K562 (cell line): ENCODE data around the gene LRRC14B. TPM values are rescaled to one million over a fixed set of nuclear protein-coding genes. Genes with fewer than 3 reads are reported as not detected.

Source experiments
- ATAC-seq: fragments of 200-7000 bp; cut with Tn5 transposase; 3 replicates; pipeline ENCODE4 v1.9.1; 2020; ENCODE audit warnings: moderate library complexity
- BruUV-seq: library from RNA; stranded (reverse); fragments of 400-500 nt; replicated peaks from 2 replicates; lab custom pipeline; 2021; lab: Mats Ljungman, UMichigan
- CTCF ChIA-PET: fragments of 300-600 bp; formaldehyde crosslinking; extraction: SDS; loops from one replicate; lab custom pipeline; 2021; ENCODE audit warnings: low intra/inter-chr PET ratio; lab: Yijun Ruan, JAX
- POLR2A ChIA-PET: fragments of 300-600, 350-650 bp; sonication (Branson Sonifier 250); formaldehyde crosslinking; extraction: SDS; loops from one replicate; lab custom pipeline; 2021; ENCODE audit warnings: antibody characterized with exemption, inconsistent platforms; lab: Yijun Ruan, JAX
- DNase-seq, 4 experiments: peaks; one replicate each; pipeline versions ENCODE4 v3.0.0 to v3.0.0-alpha.2; 2011 to 2018; ENCODE audit warnings: low spot score in 3 of 4, mixed read lengths in 3 of 4; ENCODE audit errors: extremely low read depth in 1 of 4
- FAIRE-seq: peaks from 2 replicates; lab custom pipeline; 2011; peaks lifted over from hg19 to GRCh38; lab: Jason Lieb, UNC
- H2AFZ ChIP-seq: 2 replicates; pipeline ENCODE4 v1.6.0; 2011; ENCODE audit warnings: low read depth, low read length, control low read depth, inconsistent platforms
- H3K27ac ChIP-seq: fragments of 200-600 bp; 3 replicates; pipeline ENCODE4 v1.8.0; 2011; ENCODE audit warnings: low read depth, mild to moderate bottlenecking, control low read depth, inconsistent platforms, low read length, moderate library complexity, mixed read lengths; ENCODE audit errors: extremely low read depth
- H3K27me3 ChIP-seq, 2 experiments: fragments of 300-600 bp in 1 of 2; 2 replicates in 1 of 2; 3 replicates in 1 of 2; pipeline versions ENCODE4 v1.6.0 to v1.8.0; 2011; ENCODE audit warnings: inconsistent platforms in 2 of 2, low read length in 2 of 2, mild to moderate bottlenecking in 1 of 2, mixed read lengths in 1 of 2, moderate library complexity in 1 of 2; ENCODE audit not compliant: control insufficient read depth in 2 of 2, insufficient read depth in 2 of 2
- H3K36me3 ChIP-seq: fragments of 300-600 bp; 3 replicates; pipeline ENCODE4 v1.8.0; 2011; ENCODE audit warnings: mild to moderate bottlenecking, low read length, inconsistent platforms; ENCODE audit not compliant: control insufficient read depth, insufficient read depth
- H3K4me1 ChIP-seq, 2 experiments: fragments of 200-600 bp in 1 of 2; replicated peaks in 1 of 2; 2 replicates in 1 of 2; 3 replicates in 1 of 2; pipeline versions ENCODE4 v1.5.1 to v1.8.0; 2011; ENCODE audit warnings: inconsistent platforms in 2 of 2, low read length in 2 of 2, mild to moderate bottlenecking in 1 of 2, mixed read lengths in 1 of 2, moderate library complexity in 1 of 2; ENCODE audit not compliant: control insufficient read depth in 2 of 2, insufficient read depth in 2 of 2
- H3K4me2 ChIP-seq: 2 replicates; pipeline ENCODE4 v1.6.1; 2011; ENCODE audit warnings: low read length, control low read depth, inconsistent platforms, mixed read lengths; ENCODE audit not compliant: insufficient read depth
- H3K4me3 ChIP-seq: fragments of 200-600 bp; sonication (generic), shearing (Covaris generic); 2 replicates; pipeline ENCODE4 v1.5.1; 2016; ENCODE audit warnings: control low read depth, inconsistent platforms
- H3K79me2 ChIP-seq: fragments of 200-600 bp; 3 replicates; pipeline ENCODE4 v1.8.0; 2011; ENCODE audit warnings: low read length, inconsistent platforms; ENCODE audit not compliant: control insufficient read depth, insufficient read depth
- H3K9ac ChIP-seq, 2 experiments: 2 replicates each; pipeline versions ENCODE4 v1.6.0 to v1.6.1; 2011; ENCODE audit warnings: low read depth in 2 of 2, low read length in 2 of 2, control low read depth in 1 of 2, inconsistent platforms in 1 of 2, mild to moderate bottlenecking in 1 of 2, mixed read lengths in 1 of 2; ENCODE audit not compliant: insufficient read depth in 1 of 2
- H3K9me1 ChIP-seq: one replicate; pipeline ENCODE4 v1.6.0; 2011; ENCODE audit warnings: inconsistent platforms, mild to moderate bottlenecking, low read length, moderate library complexity; ENCODE audit not compliant: control insufficient read depth, insufficient read depth
- H3K9me3 ChIP-seq: replicated peaks from 2 replicates; pipeline ENCODE4 v1.5.1; 2011; ENCODE audit warnings: low read depth, low read length, inconsistent platforms; ENCODE audit not compliant: control insufficient read depth, insufficient read depth
- H4K20me1 ChIP-seq: replicated peaks from 2 replicates; pipeline ENCODE4 v1.6.1; 2011; ENCODE audit warnings: low read length, inconsistent platforms, mixed read lengths; ENCODE audit not compliant: control insufficient read depth, insufficient read depth
- ATF7 ChIP-seq: fragments of 450-650 bp; IDR thresholded peaks from 2 replicates; pipeline ENCODE4 v1.7.1; 2014; ENCODE audit warnings: mild to moderate bottlenecking, moderate library complexity
- C11orf30 ChIP-seq: fragments of 450-650 bp; IDR thresholded peaks from 2 replicates; pipeline ENCODE4 v1.6.1; 2016; ENCODE audit warnings: low read depth, mild to moderate bottlenecking
- DPF2 ChIP-seq: fragments of 450-650 bp; IDR thresholded peaks from 2 replicates; pipeline ENCODE4 v1.6.1; 2016
- ELF2 ChIP-seq: fragments of 250-450 bp; sonication (Bioruptor Pico); IDR thresholded peaks from 2 replicates; pipeline ENCODE4 v1.5.0; 2021; ENCODE audit warnings: mild to moderate bottlenecking
- FOXA3 ChIP-seq, 2 experiments: fragments of 450-650 bp in 1 of 2; sonication (generic) in 1 of 2; formaldehyde crosslinking; IDR thresholded peaks in 1 of 2; conservative IDR thresholded peaks in 1 of 2; 2 replicates each; pipeline versions ENCODE4 v1.4.0 to v1.8.0; 2020 to 2022; ENCODE audit warnings: mild to moderate bottlenecking in 2 of 2, missing genetic modification reagents in 1 of 2
- GABPA ChIP-seq: fragments of 200-800 bp; sonication (Bioruptor generic); conservative IDR thresholded peaks from 2 replicates; pipeline ENCODE4 v1.6.1; 2016; ENCODE audit warnings: low read depth, missing genetic modification characterization, missing compliant biosample characterization
- HBP1 ChIP-seq: fragments of 450-650 bp; formaldehyde crosslinking; IDR thresholded peaks from 2 replicates; pipeline ENCODE4 v1.4.0; 2022; ENCODE audit warnings: missing genetic modification characterization
- ILK ChIP-seq: fragments of 450-650 bp; IDR thresholded peaks from 2 replicates; pipeline ENCODE4 v1.6.1; 2016; ENCODE audit warnings: missing genetic modification characterization, low read depth, mild to moderate bottlenecking, missing compliant biosample characterization, moderate library complexity, borderline replicate concordance
- KHSRP ChIP-seq: fragments of 450-650 bp; IDR thresholded peaks from 2 replicates; pipeline ENCODE4 v1.6.1; 2017
- MAFF ChIP-seq: IDR thresholded peaks from 2 replicates; pipeline ENCODE4 v1.6.1; 2012; ENCODE audit warnings: low read length, improper control_type of control experiment
- MAFG ChIP-seq: fragments of 450-650 bp; conservative IDR thresholded peaks from 2 replicates; pipeline ENCODE4 v1.6.1; 2016; ENCODE audit warnings: missing genetic modification characterization, missing compliant biosample characterization
- MAFK ChIP-seq: IDR thresholded peaks from 2 replicates; pipeline ENCODE4 v1.6.1; 2011; ENCODE audit warnings: low read length, improper control_type of control experiment
- MEIS2 ChIP-seq: fragments of 450-650 bp; IDR thresholded peaks from 2 replicates; pipeline ENCODE4 v1.6.1; 2014; ENCODE audit warnings: mild to moderate bottlenecking; ENCODE audit not compliant: partially characterized antibody
- NR2C2 ChIP-seq, 2 experiments: fragments of 200-800 bp in 1 of 2; sonication (Bioruptor generic) in 1 of 2; sonication (generic) in 1 of 2; formaldehyde crosslinking in 1 of 2; IDR thresholded peaks; 2 replicates each; pipeline versions ENCODE4 v1.6.1 to v1.8.0; 2016 to 2022; ENCODE audit warnings: mild to moderate bottlenecking in 1 of 2, missing compliant biosample characterization in 1 of 2, missing genetic modification characterization in 1 of 2, missing genetic modification reagents in 1 of 2
- PURB ChIP-seq: sonication (generic); formaldehyde crosslinking; IDR thresholded peaks from 2 replicates; pipeline ENCODE4 v1.9.0; 2021; ENCODE audit warnings: low read depth, mild to moderate bottlenecking, missing genetic modification reagents
- RCOR1 ChIP-seq, 2 experiments: IDR thresholded peaks; 2 replicates each; pipeline ENCODE4 v1.6.1; 2012; ENCODE audit warnings: low read depth in 2 of 2, low read length in 2 of 2, borderline replicate concordance in 1 of 2, improper control_type of control experiment in 1 of 2
- TARDBP ChIP-seq: fragments of 450-650 bp; IDR thresholded peaks from 2 replicates; pipeline ENCODE4 v1.6.1; 2016
- TCF3 ChIP-seq: sonication (generic); formaldehyde crosslinking; IDR thresholded peaks from 2 replicates; pipeline ENCODE4 v1.4.0; 2020; ENCODE audit warnings: mild to moderate bottlenecking, missing genetic modification reagents
- ZNF316 ChIP-seq: fragments of 450-650 bp; IDR thresholded peaks from 2 replicates; pipeline ENCODE4 v1.6.1; 2016
- ZNF583 ChIP-seq: fragments of 250-450 bp; sonication (Bioruptor Pico); IDR thresholded peaks from 2 replicates; pipeline ENCODE4 v1.4.0; 2020
- ZNF830 ChIP-seq: fragments of 250-450 bp; sonication (Bioruptor Pico); IDR thresholded peaks from 2 replicates; pipeline ENCODE4 v1.5.0; 2021; ENCODE audit warnings: mild to moderate bottlenecking
- ZSCAN29 ChIP-seq: fragments of 450-650 bp; IDR thresholded peaks from 2 replicates; pipeline ENCODE4 v1.6.1; 2017
- WGBS: fragments of 100-300 bp; shearing (Covaris generic); methylation state at CpG from one replicate; pipeline ENCODE4 v1.1.6; 2016; ENCODE audit warnings: low coverage, mixed read lengths; ENCODE audit not compliant: insufficient coverage; ENCODE audit errors: missing lambda C conversion rate; 5-methylcytosine and 5-hydroxymethylcytosine counted together
- in situ Hi-C: fragments of 300-500 bp; cut with MboI; formaldehyde crosslinking; loops from 4 replicates; pipeline ENCODE4 v1.15.0; 2018; ENCODE audit warnings: inconsistent platforms, mixed read lengths
- intact Hi-C: fragments of 100-400 bp; cut with micrococcal nuclease; formaldehyde crosslinking; loops from 2 replicates; pipeline ENCODE4 v1.14.2; 2022
- polyA plus RNA-seq, 8 experiments: library from polyadenylated mRNA; depleted of rRNA in 4 of 8; stranded (reverse) in 5 of 8; unstranded in 3 of 8; fragments of >200 nt; fragmentation: Nextera tagmentation in 2 of 8; fragmentation: Illumina TruSeq in 1 of 8; extraction: Ambion mirVana in 2 of 8; extraction: Trizol in 1 of 8; gene quantifications; 2 replicates each; pipeline versions ENCODE4 v1.2.1 to v1.2.3, GENCODE V29; 2011 to 2014; ENCODE audit warnings: inconsistent platforms in 1 of 8, missing spikeins in 1 of 8
- total RNA-seq, 7 experiments: library from RNA; depleted of rRNA in 6 of 7; stranded (reverse); fragments of >200 nt in 6 of 7; fragmentation: Illumina TruSeq in 2 of 7; extraction: Trizol in 2 of 7; gene quantifications; 2 replicates each; pipeline versions ENCODE4 v1.2.1 to v1.2.3, GENCODE V29; 2011 to 2021; ENCODE audit warnings: low replicate concordance in 1 of 7

Gene LRRC14B
- total and polyA plus RNA-seq, 9 of the 15 experiments (the other 6 are each of a cell fraction or from before 2014, with no cell fraction given): not detected

GRCh38 chr5:206927-207536, 15.7 kb downstream of the LRRC14B start:
- POLR2A ChIA-PET: interaction anchor here (0.6 to 1.2 kb wide), 6 partner anchors 9 to 72 kb away, joined by 3 to 7 read pairs (median 3); partner anchors contain the start of genes CCDC127 and SDHA
- ATAC-seq: peak; percentile 86
- no peaks in the 10 kb centered on the region for H3K27me3 ChIP-seq
- 0 out of 2 replicates have a peak, but pooled peaks have one; percentile 5 for TF ChIP-seq TCF3 (CRISPR knock-in tag)
- TF ChIP-seq C11orf30: peak; percentile 82
- TF ChIP-seq ATF7: 0 out of 2 replicates have a peak, but pooled peaks have one; percentile 18
- no peak for TF ChIP-seq ZNF583
- TF ChIP-seq RCOR1 (IDR thresholded peaks at IDR 0.05; ENCODE audit: borderline replicate concordance in 1 of 2, low read depth in 2 of 2, low read length in 2 of 2): peak in 1 of 2 experiments; percentile 56; a peak in 2 of 4 replicates
- 0 out of 4 replicates have a peak, but pooled peaks have one; percentile 15 to 34 for TF ChIP-seq FOXA3 (CRISPR knock-in tag; conservative IDR thresholded peaks at IDR 0.05 in 1 of 2, IDR thresholded peaks at IDR 0.05 in 1 of 2)
- peak; percentile 38 for TF ChIP-seq MAFK
- TF ChIP-seq MAFF: peak; percentile 33; the same call in 1 of the 2 replicates
- no peak for TF ChIP-seq ELF2 (CRISPR knock-in tag)
- TF ChIP-seq KHSRP: no peak
- 0 out of 2 replicates have a peak, but pooled peaks have one; percentile 58 for TF ChIP-seq TARDBP
- no peak for TF ChIP-seq PURB (CRISPR knock-in tag)
- TF ChIP-seq ILK (tag): no peak
- no peak for TF ChIP-seq ZSCAN29
- TF ChIP-seq ZNF830: no peak
- TF ChIP-seq HBP1 (CRISPR knock-in tag): no peak
- TF ChIP-seq GABPA: peak; percentile 45
- TF ChIP-seq ZNF316: peak; percentile 92
- TF ChIP-seq MAFG (tag): peak; percentile 67
- TF ChIP-seq NR2C2 (CRISPR knock-in tag; IDR thresholded peaks at IDR 0.05): no peak
- peak; percentile 80 for TF ChIP-seq NR2C2 (tag; IDR thresholded peaks at IDR 0.05)
- peak; percentile 45 for TF ChIP-seq DPF2
- TF ChIP-seq MEIS2: peak; percentile 51

More at GRCh38 chr5:206927-207536, 15.7 kb downstream of the LRRC14B start:
- peaks cover 38% of the 10 kb centered on the region for H3K79me2 ChIP-seq
- no TSS peak for BruUV-seq
- FAIRE-seq (peak; percentile 95), DNase-seq (peak in 3 of 4 experiments; percentile 46 to 84 (median 82))
- in situ Hi-C loops (no loop called here), intact Hi-C loops (no loop called here)
- peak overlapping the region; percentile 16 to 41; a peak in 2 of 4 replicates for H3K9ac ChIP-seq
- H2AFZ ChIP-seq: no peak overlapping the region
- CTCF ChIA-PET: no interaction called here
- H3K9me3 ChIP-seq: no peaks in the 10 kb centered on the region
- H3K4me2 ChIP-seq: peak overlapping the region; percentile 60
- H3K36me3 ChIP-seq: peaks cover 28% of the 10 kb centered on the region
- H3K27ac ChIP-seq: peak overlapping the region; percentile 51; the same call in 2 of the 3 replicates
- WGBS: 10% methylated on average over 8 of the region's 8 CpGs
- H4K20me1 ChIP-seq: peaks cover 31% of the 10 kb centered on the region
- peaks cover 24 to 27% of the 10 kb centered on the region in 2 experiments for H3K4me1 ChIP-seq
- H3K9me1 ChIP-seq: no peaks in the 10 kb centered on the region
- no peak overlapping the region for H3K4me3 ChIP-seq
